CD4-positive, alpha-beta T cell treated with Interleukin-15 for 4 hours (primary cell): ENCODE results near the gene PLPPR1.

ENCODE experiments used
- DNase-seq: peaks from one replicate; pipeline ENCODE4 v3.0.0-alpha.2; 2020; ENCODE audit warnings: low spot score

PLPPR1 gene

GRCh38 chr9:101352892-101353463 is 324.5 kb downstream of the PLPPR1 start:
- no peak for DNase-seq

- DNase-seq, result no peak
These were observed 325.2 kb downstream of the PLPPR1 start for GRCh38 chr9:101353683-101354082.

- DNase-seq, result no peak
These were observed 325.7 kb downstream of the PLPPR1 start for GRCh38 chr9:101354143-101354764.

- DNase-seq, result no peak
These were observed 326.5 kb downstream of the PLPPR1 start for GRCh38 chr9:101354765-101355708.

GRCh38 chr9:101356619-101357018 is 328.1 kb downstream of the PLPPR1 start:
- DNase-seq, result no peak

GRCh38 chr9:101359679-101360078 is 331.2 kb downstream of the PLPPR1 start:
- DNase-seq, result no peak

GRCh38 chr9:101360647-101361046 is 332.1 kb downstream of the PLPPR1 start:
- no peak for DNase-seq

- no peak for DNase-seq
These were observed 333.9 kb downstream of the PLPPR1 start for GRCh38 chr9:101362450-101362849.

- no peak for DNase-seq
These were observed 336.7 kb downstream of the PLPPR1 start for GRCh38 chr9:101365181-101365580.

- no peak for DNase-seq
These were observed 337.7 kb downstream of the PLPPR1 start for GRCh38 chr9:101366038-101366756.

- no peak for DNase-seq
These were observed 338.8 kb downstream of the PLPPR1 start for GRCh38 chr9:101367323-101367722.

- no peak for DNase-seq
These were observed 340.8 kb downstream of the PLPPR1 start for GRCh38 chr9:101369286-101369685.

GRCh38 chr9:101369884-101370531 is 341.5 kb downstream of the PLPPR1 start:
- no peak for DNase-seq

GRCh38 chr9:101371813-101372212 is 343.3 kb downstream of the PLPPR1 start:
- DNase-seq, result no peak

GRCh38 chr9:101372327-101373118 is 344.0 kb downstream of the PLPPR1 start:
- no peak for DNase-seq
